GM23248 (cell line): Measurements from ENCODE around the gene ELF2.

Source experiments
- EZH2 ChIP-seq: fragments of 200-600 bp; sonication (generic); IDR thresholded peaks from 2 replicates; pipeline ENCODE4 v1.6.1; 2018; ENCODE audit warnings: antibody characterized with exemption, mild to moderate bottlenecking; ENCODE audit not compliant: insufficient read depth, poor library complexity, severe bottlenecking
- EZH2phosphoT487 ChIP-seq: fragments of 200-600 bp; sonication (generic); IDR thresholded peaks from 2 replicates; pipeline ENCODE4 v1.6.1; 2018; ENCODE audit warnings: antibody characterized with exemption, moderate library complexity, mild to moderate bottlenecking, low read depth; ENCODE audit not compliant: insufficient read depth

DNA sequence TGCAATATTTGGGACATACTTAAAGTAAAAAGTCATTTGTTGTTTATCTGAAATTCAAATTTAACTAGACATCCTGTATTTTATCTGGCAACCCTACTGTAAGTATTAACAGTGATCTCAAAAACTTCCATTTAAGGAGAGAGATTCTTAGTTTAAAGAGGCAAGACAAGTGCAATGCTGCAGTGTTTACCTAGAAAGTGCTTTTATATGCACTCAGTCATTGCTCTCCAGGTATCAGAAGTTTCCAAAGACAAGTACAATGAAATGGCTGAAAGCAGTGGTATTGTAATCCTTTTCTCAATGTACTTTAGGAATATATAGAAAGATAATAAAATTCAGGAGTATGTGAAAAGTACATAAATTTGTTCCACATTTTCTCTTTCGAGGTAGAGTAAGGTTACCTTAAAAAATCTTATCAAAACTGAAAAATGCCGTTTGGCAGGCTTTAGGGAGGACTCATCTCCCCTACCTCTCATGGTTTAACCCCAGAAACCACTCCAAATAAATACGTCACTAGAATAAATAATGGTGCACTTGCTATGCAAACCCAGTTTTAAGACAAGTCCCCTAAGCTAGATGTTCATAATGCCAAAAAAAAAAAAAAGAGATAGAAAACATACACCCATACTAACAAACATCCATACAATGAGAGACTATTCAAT lies 45.7 kb downstream of the ELF2 start:
- TF ChIP-seq EZH2 (no peak), EZH2phosphoT487 (no peak)
